Urinary bladder (tissue), 4 donors: ENCODE data around the gene UNC93A. TPM values are rescaled to one million over a fixed set of nuclear protein-coding genes. Genes with fewer than 3 reads are reported as not detected.
"Not testable (repeated sequence)": the region's sequence is repeated elsewhere in the genome, so short reads cannot be mapped to it uniquely, and the experiment has no call there.

Source experiments
- DNase-seq: peaks from one replicate; pipeline ENCODE4 v3.0.0-alpha.2; 2015; ENCODE audit errors: extremely low spot score
- H3K27ac ChIP-seq: one replicate; pipeline ENCODE4 v1.5.1; 2013; ENCODE audit warnings: low read depth, mild to moderate bottlenecking, moderate library complexity
- H3K36me3 ChIP-seq: one replicate; pipeline ENCODE4 v1.6.1; 2013; ENCODE audit warnings: mild to moderate bottlenecking, moderate library complexity; ENCODE audit not compliant: insufficient read depth
- H3K4me1 ChIP-seq: one replicate; pipeline ENCODE4 v1.6.1; 2013; ENCODE audit warnings: mild to moderate bottlenecking, moderate library complexity; ENCODE audit not compliant: insufficient read depth
- H3K4me3 ChIP-seq: one replicate; pipeline ENCODE4 v1.5.1; 2013; ENCODE audit warnings: low read depth, low read length
- WGBS: extraction: QIAGEN DNeasy Blood & Tissue Kit; methylation state at CpG from one replicate; pipeline ENCODE4 v1.1.7; 2013; 5-methylcytosine and 5-hydroxymethylcytosine counted together
- polyA plus RNA-seq: library from polyadenylated mRNA; stranded (reverse); fragments of 200-250 nt; gene quantifications from one replicate; pipeline ENCODE4 v1.2.3, GENCODE V29; 2013
- total RNA-seq: library from RNA; depleted of rRNA; stranded (reverse); fragments of >200 nt; gene quantifications from one replicate; pipeline ENCODE4 v1.2.3, GENCODE V29; 2014
- donor health status: healthy with polysubstance abuse.
- donor health status: healthy.

UNC93A gene
- total and polyA plus RNA-seq, 2 donors = not detected

DNA sequence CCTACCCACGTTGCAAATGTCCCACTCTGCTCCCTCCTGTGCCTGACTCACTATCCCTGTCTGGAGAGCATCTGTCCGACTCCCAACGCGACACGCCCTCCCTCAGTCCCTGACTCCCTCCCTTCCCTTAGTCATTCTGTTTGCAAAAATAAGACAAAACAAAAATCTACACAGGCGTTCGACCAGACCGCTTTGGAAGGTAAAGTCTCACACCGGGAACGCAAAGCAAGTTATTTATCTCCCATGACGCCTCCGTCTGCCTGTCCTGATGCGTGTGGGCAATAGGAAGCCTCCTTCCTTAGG is 29.6 kb downstream of the UNC93A start:
- DNase-seq = not testable (repeated sequence)

GRCh38 chr6:167321185-167321584 is 30.1 kb downstream of the UNC93A start:
- not testable (repeated sequence) for H3K27ac ChIP-seq, H3K36me3 ChIP-seq, H3K4me1 ChIP-seq, DNase-seq, H3K4me3 ChIP-seq
- WGBS = 82% methylated on average over 9 of the region's 9 CpGs

More for the DNA sequence above, 29.6 kb downstream of the UNC93A start:
- not testable (repeated sequence) for H3K4me1 ChIP-seq, H3K4me3 ChIP-seq, H3K27ac ChIP-seq, H3K36me3 ChIP-seq
- 74% methylated on average over 13 of the region's 13 CpGs for WGBS

DNA sequence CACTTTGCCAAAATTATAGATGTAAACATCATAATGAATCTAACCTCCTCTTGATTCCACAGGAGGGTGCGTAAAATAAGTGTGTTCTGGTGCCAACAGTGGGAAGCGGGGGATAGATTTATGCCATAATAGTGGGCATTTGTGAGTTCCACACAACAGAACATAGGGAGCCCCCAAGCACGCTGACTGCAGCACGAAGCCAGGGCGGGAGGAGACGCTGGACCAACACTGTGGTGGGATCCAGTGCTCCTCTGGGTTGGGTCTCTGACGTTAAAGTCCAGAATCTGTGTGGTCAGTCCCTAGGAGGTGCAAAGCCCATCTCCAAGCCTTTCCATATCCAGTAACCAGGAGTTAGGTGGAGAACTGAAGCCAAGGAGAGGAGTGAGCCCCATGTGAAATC is 32.0 kb downstream of the UNC93A start:
- WGBS = 89% methylated on average over 7 of the region's 7 CpGs
- Histone ChIP-seq H3K27ac (no peak overlapping the region), H3K4me3 (no peak overlapping the region), H3K36me3 (no peaks in the 10 kb centered on the region), H3K4me1 (no peaks in the 10 kb centered on the region)
- DNase-seq = no peak

DNA sequence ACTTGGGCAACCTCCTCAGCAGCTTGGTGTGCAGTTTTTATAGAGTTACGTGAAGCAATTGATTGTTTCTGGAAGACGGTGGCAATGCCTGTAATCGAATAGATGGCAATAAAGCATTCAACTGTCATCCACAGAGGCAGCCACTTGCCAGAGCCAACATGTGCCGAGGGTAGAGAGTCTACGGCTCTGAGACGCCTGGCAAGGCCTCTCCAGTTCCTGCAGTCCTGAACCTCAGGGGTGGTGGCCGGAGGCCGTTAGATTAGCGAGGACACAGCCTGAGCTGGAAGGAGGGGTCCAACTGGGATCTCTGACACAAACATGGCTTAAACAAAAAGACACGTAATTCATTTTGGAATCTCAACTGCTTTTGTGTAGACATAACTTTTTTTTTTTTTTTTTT is 33.0 kb downstream of the UNC93A start:
- Histone ChIP-seq H3K4me1 (no peaks in the 10 kb centered on the region), H3K36me3 (no peaks in the 10 kb centered on the region), H3K4me3 (no peak overlapping the region), H3K27ac (no peak overlapping the region)
- WGBS = 76% methylated on average over 10 of the region's 10 CpGs
- DNase-seq = no peak

- no peak overlapping the region for H3K27ac ChIP-seq
- WGBS = 93% methylated on average over 13 of the region's 13 CpGs
Measured at GRCh38 chr6:167325766-167326165, 34.7 kb downstream of the UNC93A start.

GRCh38 chr6:167327391-167327790 is 36.3 kb downstream of the UNC93A start:
- 59% methylated on average over 4 of the region's 4 CpGs for WGBS
- no peaks in the 10 kb centered on the region for H3K36me3 ChIP-seq
- no peaks in the 10 kb centered on the region for H3K4me1 ChIP-seq
- no peak for DNase-seq
- no peak overlapping the region for H3K4me3 ChIP-seq
- H3K27ac ChIP-seq = no peak overlapping the region

More at GRCh38 chr6:167325766-167326165, 34.7 kb downstream of the UNC93A start:
- no peak for DNase-seq
- Histone ChIP-seq H3K4me1 (no peaks in the 10 kb centered on the region), H3K4me3 (no peak overlapping the region), H3K36me3 (no peaks in the 10 kb centered on the region)

- WGBS = 87% methylated on average over 5 of the region's 5 CpGs
- H3K27ac ChIP-seq = no peak overlapping the region
- no peaks in the 10 kb centered on the region for H3K4me1 ChIP-seq
- DNase-seq = no peak
- H3K4me3 ChIP-seq = no peak overlapping the region
- no peaks in the 10 kb centered on the region for H3K36me3 ChIP-seq
Measured at GRCh38 chr6:167328086-167328485, 37.0 kb downstream of the UNC93A start.

DNA sequence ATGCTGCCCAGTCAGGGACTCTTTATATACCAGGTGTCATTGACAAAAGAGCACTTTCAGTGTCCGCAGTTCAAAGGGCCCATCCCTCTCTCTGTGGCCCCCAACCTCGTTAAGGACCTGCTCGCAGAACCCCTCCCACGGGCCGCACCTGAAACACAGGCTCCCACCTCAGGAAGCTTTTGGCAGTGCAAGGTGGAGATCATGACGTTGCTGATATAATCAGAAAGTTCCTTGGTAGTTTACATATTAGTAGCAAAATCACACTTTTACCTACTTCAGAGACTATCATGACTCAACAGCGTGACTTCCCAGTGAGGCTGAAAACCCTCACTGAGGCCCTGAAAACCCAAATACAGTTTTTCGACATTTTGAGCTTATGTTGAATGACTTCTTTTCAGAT is 37.9 kb downstream of the UNC93A start:
- 72% methylated on average over 8 of the region's 8 CpGs for WGBS
- Histone ChIP-seq H3K27ac (no peak overlapping the region), H3K36me3 (no peaks in the 10 kb centered on the region), H3K4me1 (no peaks in the 10 kb centered on the region), H3K4me3 (no peak overlapping the region)
- DNase-seq = no peak

GRCh38 chr6:167330750-167331149 is 39.6 kb downstream of the UNC93A start:
- Histone ChIP-seq H3K27ac (no peak overlapping the region), H3K4me3 (no peak overlapping the region), H3K4me1 (no peaks in the 10 kb centered on the region), H3K36me3 (no peaks in the 10 kb centered on the region)
- 85% methylated on average over 9 of the region's 9 CpGs for WGBS
- DNase-seq = no peak

DNA sequence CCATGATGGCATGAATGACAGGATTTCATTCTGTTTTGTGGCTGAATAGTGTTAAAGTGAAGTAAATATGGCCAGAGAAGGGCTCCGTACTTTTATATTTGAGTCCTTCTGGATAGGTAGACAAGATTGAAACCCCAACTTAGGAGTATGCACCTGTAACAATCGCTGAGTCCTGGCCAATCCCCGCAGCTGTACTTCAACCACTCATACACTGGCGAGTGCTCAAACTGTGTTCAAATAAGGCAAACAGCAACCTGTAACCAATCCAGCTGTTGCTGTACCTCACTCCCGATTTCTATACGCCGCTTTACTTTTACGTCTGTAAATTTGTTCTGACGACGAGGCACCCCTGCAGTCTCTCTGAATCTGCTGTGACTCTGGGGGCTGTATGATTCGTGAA is 40.5 kb downstream of the UNC93A start:
- Histone ChIP-seq H3K36me3 (no peaks in the 10 kb centered on the region), H3K4me1 (no peaks in the 10 kb centered on the region), H3K27ac (no peak overlapping the region), H3K4me3 (no peak overlapping the region)
- 77% methylated on average over 11 of the region's 11 CpGs for WGBS
- no peak for DNase-seq

- H3K4me1 ChIP-seq = no peaks in the 10 kb centered on the region
- H3K36me3 ChIP-seq = no peaks in the 10 kb centered on the region
- no peak for DNase-seq
- H3K4me3 ChIP-seq = no peak overlapping the region
- H3K27ac ChIP-seq = no peak overlapping the region
- WGBS = 91% methylated on average over 19 of the region's 19 CpGs
Measured at GRCh38 chr6:167336844-167337630, 45.9 kb downstream of the UNC93A start.

- no peaks in the 10 kb centered on the region for H3K4me1 ChIP-seq
- WGBS = 88% methylated on average over 5 of the region's 5 CpGs
- DNase-seq = no peak
- no peak overlapping the region for H3K4me3 ChIP-seq
- no peak overlapping the region for H3K27ac ChIP-seq
- no peaks in the 10 kb centered on the region for H3K36me3 ChIP-seq
Measured at GRCh38 chr6:167337675-167338449, 46.7 kb downstream of the UNC93A start.

- H3K27ac ChIP-seq = no peak overlapping the region
- DNase-seq = no peak
- H3K4me1 ChIP-seq = no peaks in the 10 kb centered on the region
- no peaks in the 10 kb centered on the region for H3K36me3 ChIP-seq
- H3K4me3 ChIP-seq = no peak overlapping the region
- 68% methylated on average over 5 of the region's 5 CpGs for WGBS
Measured at GRCh38 chr6:167338541-167339117, 47.5 kb downstream of the UNC93A start.

DNA sequence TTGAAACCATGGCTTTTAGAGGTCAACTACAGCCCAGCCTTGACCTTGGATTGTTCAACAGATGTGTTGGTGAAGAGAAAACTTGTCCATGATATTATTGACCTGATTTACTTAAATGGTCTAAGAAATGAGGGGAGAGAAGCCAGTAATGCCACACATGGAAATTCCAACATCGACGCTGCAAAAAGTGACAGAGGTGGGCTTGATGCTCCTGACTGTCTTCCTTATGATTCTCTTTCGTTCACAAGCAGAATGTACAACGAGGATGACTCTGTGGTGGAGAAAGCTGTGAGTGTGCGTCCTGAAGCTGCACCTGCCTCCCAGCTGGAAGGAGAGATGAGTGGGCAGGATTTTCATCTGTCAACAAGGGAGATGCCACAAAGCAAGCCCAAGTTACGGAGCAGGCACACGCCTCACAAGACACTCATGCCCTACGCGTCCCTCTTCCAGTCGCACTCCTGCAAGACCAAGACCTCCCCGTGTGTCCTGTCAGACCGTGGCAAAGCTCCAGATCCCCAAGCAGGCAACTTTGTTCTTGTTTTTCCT is 50.0 kb downstream of the UNC93A start:
- H3K4me1 ChIP-seq = no peaks in the 10 kb centered on the region
- H3K4me3 ChIP-seq = no peak overlapping the region
- no peak for DNase-seq
- 74% methylated on average over 12 of the region's 12 CpGs for WGBS
- no peak overlapping the region for H3K27ac ChIP-seq
- no peaks in the 10 kb centered on the region for H3K36me3 ChIP-seq
